CD4-positive, alpha-beta T cell treated with Interleukin-1 beta for 1 hour (primary cell): ENCODE measurements around the gene CIPC.

Experiments used
- DNase-seq, 2 donors: peaks; one replicate each; pipeline ENCODE4 v3.0.0-alpha.2; 2020 to 2022

The CIPC gene

DNA sequence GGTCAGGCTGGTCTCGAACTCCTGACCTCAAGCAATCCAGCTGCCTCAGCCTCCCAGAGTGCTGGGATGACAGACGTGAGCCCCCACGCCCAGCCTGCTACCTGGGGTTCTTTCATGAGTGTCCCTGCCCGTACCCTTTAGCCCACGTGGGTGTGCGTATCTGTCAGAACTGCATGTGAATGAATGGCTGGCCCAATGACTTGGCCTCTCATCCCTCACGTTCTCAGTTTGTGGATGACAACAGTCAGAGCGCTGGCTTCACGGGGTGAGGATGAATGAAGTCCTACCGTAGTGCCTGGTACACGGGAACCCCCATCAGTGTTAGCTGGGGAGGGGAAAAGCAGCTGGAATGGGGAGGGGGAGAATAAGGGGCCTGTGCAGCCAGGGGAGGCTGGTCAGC, 59.7 kb downstream of the CIPC start:
- DNase-seq = no peak

GRCh38 chr14:77158175-77158881, 60.3 kb downstream of the CIPC start:
- no peak for DNase-seq

DNA sequence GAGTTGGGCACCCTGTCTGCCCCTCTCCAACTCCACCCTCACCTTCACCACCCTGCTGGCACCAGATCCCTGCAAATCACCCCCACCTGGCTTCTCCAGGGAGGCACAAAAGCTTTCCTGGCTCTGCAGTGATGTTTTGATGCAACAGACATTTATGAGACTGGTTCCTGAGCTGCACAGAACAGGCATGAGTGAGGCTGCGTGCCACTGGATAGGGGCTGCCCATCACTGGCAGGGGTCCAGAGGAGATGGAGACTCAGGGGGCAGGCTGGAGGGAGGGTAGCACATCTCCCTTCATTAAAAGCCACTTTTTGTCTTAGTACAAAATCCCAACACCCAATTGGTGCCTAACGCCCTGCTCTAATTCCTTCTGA, 60.8 kb downstream of the CIPC start:
- DNase-seq = no peak

DNA sequence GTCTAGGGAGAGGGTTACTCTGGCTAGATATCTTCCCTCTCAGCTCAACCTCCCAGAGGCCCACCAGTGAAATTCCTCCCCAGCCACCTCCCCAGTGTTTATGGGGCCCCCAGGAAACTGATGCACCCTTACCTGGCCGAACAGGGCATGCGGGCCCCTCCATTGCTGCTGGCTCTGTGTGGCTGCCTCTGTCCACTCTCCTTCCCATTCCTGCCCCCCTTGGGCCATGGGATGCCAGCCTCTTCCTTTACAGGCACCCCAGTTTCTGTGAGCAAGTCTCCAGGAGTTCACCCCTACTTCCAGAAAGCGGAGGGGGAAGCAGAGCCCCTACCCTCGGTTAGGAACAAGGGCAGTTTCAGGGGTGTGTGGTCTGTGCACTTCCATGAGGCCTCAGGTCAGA, 63.0 kb downstream of the CIPC start:
- no peak for DNase-seq
